Measurements from ENCODE around the gene SCAMP1.
A peak's percentile ranks its signal among the peaks of the same experiment; 100 is the strongest.

SCAMP1 gene

DNA sequence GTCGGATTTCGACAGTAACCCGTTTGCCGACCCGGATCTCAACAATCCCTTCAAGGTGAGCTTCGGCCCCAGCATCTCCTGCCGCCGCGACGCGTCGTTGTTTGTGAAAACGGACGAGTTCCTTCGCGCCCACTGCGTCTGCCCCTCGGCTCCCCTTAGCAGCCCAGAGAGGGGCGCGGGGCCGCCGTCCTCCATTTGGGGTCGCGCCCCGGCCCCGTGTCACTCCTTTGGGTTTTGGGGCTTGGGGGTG is 182 bp downstream of the SCAMP1 start:
- no peak for DNase-seq
- peaks cover 0 to 19% (median 8%) of the 10 kb centered on the region in 4 experiments for H3K36me3 ChIP-seq (ENCODE audit: control insufficient read depth in 4 of 4, insufficient read depth in 4 of 4, low read length in 3 of 4)
- H3K9me3 ChIP-seq (ENCODE audit: control extremely low read depth in 1 of 5, control insufficient read depth in 4 of 5, insufficient read depth in 2 of 5, low read depth in 1 of 5, low read length in 4 of 5) = no peaks in the 10 kb centered on the region
- 0% methylated on average over 26 of the region's 26 CpGs for WGBS (ENCODE audit: insufficient coverage)
- peak overlapping the region; percentile 61 to 88 for H3K27ac ChIP-seq (ENCODE audit: insufficient read depth in 1 of 2, low read depth in 1 of 2, low read length in 2 of 2, poor library complexity in 1 of 2, severe bottlenecking in 2 of 2)
- ChIA-PET POLR2A (interaction anchor here (2.2 kb wide), 1 partner anchor 66 kb away, joined by 18 read pairs; the partner anchor contains the start of gene AP3B1), CTCF (interaction anchor here (1.0 to 2.1 kb wide), 5 partner anchors 12 to 66 kb away, joined by 3 to 16 read pairs (median 4); partner anchors contain the start of gene AP3B1)
- peaks cover 7 to 29% (median 18%) of the 10 kb centered on the region in 4 experiments for H3K4me1 ChIP-seq (ENCODE audit: control extremely low read depth in 1 of 4, control insufficient read depth in 4 of 4, insufficient read depth in 4 of 4, low read length in 3 of 4)
- no peaks in the 10 kb centered on the region for H3K27me3 ChIP-seq (replicated peaks in 2 of 5; ENCODE audit: control insufficient read depth in 4 of 5, insufficient read depth in 5 of 5, low read length in 4 of 5)
- peak overlapping the region; percentile 92 to 98 (median 96) for H3K4me3 ChIP-seq (ENCODE audit: control insufficient read depth in 1 of 7, extremely low read depth in 1 of 7, insufficient read depth in 4 of 7, low read depth in 2 of 7, low read length in 6 of 7)

DNA sequence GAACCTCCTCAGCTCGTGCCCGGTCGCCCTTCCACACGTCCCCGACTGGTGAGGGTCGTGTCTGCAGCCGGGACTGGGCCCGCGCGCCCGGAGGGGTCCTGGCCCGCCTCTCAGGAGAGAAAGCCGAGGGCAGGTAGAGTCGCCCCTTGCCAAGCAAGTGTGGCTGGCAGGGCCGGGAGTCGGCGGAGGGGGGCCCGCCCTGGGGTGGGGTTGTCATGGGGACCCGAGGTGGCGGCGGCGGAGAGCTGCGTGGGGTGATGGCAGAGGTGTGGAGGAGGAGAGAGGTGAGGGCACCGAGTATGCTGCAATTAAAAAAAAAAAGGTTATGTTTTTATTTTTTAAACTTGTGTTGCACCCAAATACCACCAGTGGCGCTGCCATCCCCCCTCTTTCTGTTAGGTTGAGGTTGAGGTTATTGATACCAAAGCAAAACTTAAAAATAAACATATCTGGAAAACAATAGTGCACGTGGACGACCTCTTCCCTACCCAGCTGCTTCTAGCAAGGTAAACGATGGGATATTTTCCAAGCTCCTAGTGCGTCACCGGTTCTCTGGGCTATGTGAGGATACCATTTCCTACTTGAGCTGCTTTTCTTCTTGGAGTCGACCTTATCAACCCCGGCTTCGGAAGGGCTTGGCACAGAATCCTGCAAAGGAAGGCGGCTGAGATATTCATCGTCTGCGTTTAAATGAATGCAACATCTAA is 660 bp downstream of the SCAMP1 start:
- under 1% methylated on average over 30 of the region's 36 CpGs for WGBS (ENCODE audit: insufficient coverage)

DNA sequence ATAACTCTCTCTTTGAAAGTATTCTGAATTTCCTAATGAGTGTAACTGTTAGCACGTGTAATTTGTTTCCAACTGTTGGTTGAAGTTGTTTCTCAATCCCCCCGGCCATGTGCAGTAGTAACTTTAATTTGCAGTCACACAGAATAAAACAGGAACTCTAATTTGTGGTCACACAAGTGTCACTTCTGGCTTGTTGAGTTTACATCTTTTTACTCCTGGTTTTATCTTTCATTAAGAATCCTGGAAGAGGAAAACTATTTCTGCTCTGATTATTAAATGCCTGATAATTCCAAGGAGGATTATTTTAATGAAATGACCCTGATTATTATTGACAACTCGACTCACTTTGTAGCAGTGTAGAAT is 1.2 kb downstream of the SCAMP1 start:
- 10% methylated on average over 1 of the region's 3 CpGs for WGBS (ENCODE audit: insufficient coverage)
- peaks cover 0 to 14% (median 8%) of the 10 kb centered on the region in 4 experiments for H3K36me3 ChIP-seq (ENCODE audit: control insufficient read depth in 4 of 4, insufficient read depth in 4 of 4, low read length in 3 of 4)
- peak overlapping the region in 1 of 2 experiments; percentile 88 for H3K27ac ChIP-seq (ENCODE audit: insufficient read depth in 1 of 2, low read depth in 1 of 2, low read length in 2 of 2, poor library complexity in 1 of 2, severe bottlenecking in 2 of 2)
- ChIA-PET POLR2A (interaction anchor here (2.2 kb wide), 1 partner anchor 67 kb away, joined by 18 read pairs; the partner anchor contains the start of gene AP3B1), CTCF (interaction anchor here (0.7 to 2.1 kb wide), 3 partner anchors 11 to 171 kb away, joined by 3 to 16 read pairs (median 7); partner anchors contain the start of gene AP3B1)
- peak overlapping the region in 6 of 7 experiments; percentile 92 to 98 (median 96) for H3K4me3 ChIP-seq (ENCODE audit: control insufficient read depth in 1 of 7, extremely low read depth in 1 of 7, insufficient read depth in 4 of 7, low read depth in 2 of 7, low read length in 6 of 7)
- H3K4me1 ChIP-seq (ENCODE audit: control extremely low read depth in 1 of 4, control insufficient read depth in 4 of 4, insufficient read depth in 4 of 4, low read length in 3 of 4) = peaks cover 7 to 29% (median 18%) of the 10 kb centered on the region in 4 experiments
- H3K9me3 ChIP-seq (ENCODE audit: control extremely low read depth in 1 of 5, control insufficient read depth in 4 of 5, insufficient read depth in 2 of 5, low read depth in 1 of 5, low read length in 4 of 5) = no peaks in the 10 kb centered on the region
- DNase-seq = peak; percentile 47 to 89 (median 82)
- H3K27me3 ChIP-seq (replicated peaks in 2 of 5; ENCODE audit: control insufficient read depth in 4 of 5, insufficient read depth in 5 of 5, low read length in 4 of 5) = no peaks in the 10 kb centered on the region

More for the DNA sequence above, 660 bp downstream of the SCAMP1 start:
- Histone ChIP-seq H3K4me3 (ENCODE audit: control insufficient read depth in 1 of 7, extremely low read depth in 1 of 7, insufficient read depth in 4 of 7, low read depth in 2 of 7, low read length in 6 of 7) (peak overlapping the region; percentile 92 to 98 (median 96)), H3K9me3 (ENCODE audit: control extremely low read depth in 1 of 5, control insufficient read depth in 4 of 5, insufficient read depth in 2 of 5, low read depth in 1 of 5, low read length in 4 of 5) (no peaks in the 10 kb centered on the region), H3K4me1 (ENCODE audit: control extremely low read depth in 1 of 4, control insufficient read depth in 4 of 4, insufficient read depth in 4 of 4, low read length in 3 of 4) (peaks cover 7 to 29% (median 18%) of the 10 kb centered on the region in 4 experiments), H3K27ac (ENCODE audit: insufficient read depth in 1 of 2, low read depth in 1 of 2, low read length in 2 of 2, poor library complexity in 1 of 2, severe bottlenecking in 2 of 2) (peak overlapping the region; percentile 61 to 88), H3K36me3 (ENCODE audit: control insufficient read depth in 4 of 4, insufficient read depth in 4 of 4, low read length in 3 of 4) (peaks cover 0 to 19% (median 8%) of the 10 kb centered on the region in 4 experiments), H3K27me3 (replicated peaks in 2 of 5; ENCODE audit: control insufficient read depth in 4 of 5, insufficient read depth in 5 of 5, low read length in 4 of 5) (no peaks in the 10 kb centered on the region)
- ChIA-PET POLR2A (interaction anchor here (2.2 kb wide), 1 partner anchor 66 kb away, joined by 18 read pairs; the partner anchor contains the start of gene AP3B1), CTCF (interaction anchor here (0.7 to 2.1 kb wide), 6 partner anchors 12 to 170 kb away, joined by 3 to 16 read pairs (median 4); partner anchors contain the start of gene AP3B1)
- peak; percentile 64 to 77 (median 73) for DNase-seq

DNA sequence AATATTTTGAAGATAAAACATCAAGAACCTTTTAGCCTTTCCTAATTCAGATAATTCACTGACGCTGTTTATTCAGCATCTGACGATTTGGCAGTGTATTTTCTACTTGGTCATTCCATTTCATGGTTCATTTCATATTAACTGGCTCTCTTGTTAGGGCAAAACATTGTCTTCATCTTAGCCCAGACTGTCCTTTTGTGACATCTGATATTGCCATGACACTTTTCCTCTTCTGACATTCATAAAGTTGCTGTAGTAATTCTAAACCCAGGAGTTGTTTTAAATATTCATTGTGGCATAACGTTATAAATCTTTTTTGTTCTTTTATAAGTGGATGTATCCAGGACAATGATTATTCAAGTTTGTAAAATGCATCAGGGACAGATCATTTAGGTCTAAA is 1.8 kb downstream of the SCAMP1 start:
- H3K9me3 ChIP-seq (ENCODE audit: control extremely low read depth in 1 of 5, control insufficient read depth in 4 of 5, insufficient read depth in 2 of 5, low read depth in 1 of 5, low read length in 4 of 5) = no peaks in the 10 kb centered on the region
- H3K27ac ChIP-seq (ENCODE audit: insufficient read depth in 1 of 2, low read depth in 1 of 2, low read length in 2 of 2, poor library complexity in 1 of 2, severe bottlenecking in 2 of 2) = peak overlapping the region in 1 of 2 experiments; percentile 25
- peaks cover 0 to 10% (median 5%) of the 10 kb centered on the region in 4 experiments for H3K36me3 ChIP-seq (ENCODE audit: control insufficient read depth in 4 of 4, insufficient read depth in 4 of 4, low read length in 3 of 4)
- WGBS (ENCODE audit: insufficient coverage) = 64% methylated on average over 3 of the region's 3 CpGs
- DNase-seq = no peak
- ChIA-PET CTCF (no interaction called here), POLR2A (no interaction called here)
- H3K4me1 ChIP-seq (ENCODE audit: control extremely low read depth in 1 of 4, control insufficient read depth in 4 of 4, insufficient read depth in 4 of 4, low read length in 3 of 4) = peaks cover 7 to 29% (median 18%) of the 10 kb centered on the region in 4 experiments
- H3K4me3 ChIP-seq (ENCODE audit: control insufficient read depth in 1 of 7, extremely low read depth in 1 of 7, insufficient read depth in 4 of 7, low read depth in 2 of 7, low read length in 6 of 7) = peak overlapping the region in 2 of 7 experiments; percentile 95 to 98
- H3K27me3 ChIP-seq (replicated peaks in 2 of 5; ENCODE audit: control insufficient read depth in 4 of 5, insufficient read depth in 5 of 5, low read length in 4 of 5) = no peaks in the 10 kb centered on the region

DNA sequence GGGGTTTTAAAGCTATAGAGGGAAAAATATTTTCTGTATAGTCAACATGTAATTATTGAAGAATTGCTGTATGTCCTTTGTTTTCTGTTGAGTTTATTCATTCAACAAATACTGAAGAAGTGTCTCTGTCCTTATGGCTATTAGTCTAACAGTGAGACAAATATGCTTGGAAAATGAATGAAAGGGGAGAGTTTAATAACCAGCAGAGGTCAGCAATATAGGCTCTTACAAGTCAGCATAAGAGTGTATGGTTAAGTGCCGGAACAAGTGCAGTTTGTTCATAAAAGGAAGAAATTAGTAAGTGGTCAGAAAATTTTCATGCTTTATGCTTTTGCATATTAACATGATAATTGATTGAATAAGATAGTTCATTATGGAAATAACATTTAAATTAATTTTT is 3.6 kb downstream of the SCAMP1 start:
- H3K9me3 ChIP-seq (ENCODE audit: control extremely low read depth in 1 of 5, control insufficient read depth in 4 of 5, insufficient read depth in 2 of 5, low read depth in 1 of 5, low read length in 4 of 5) = no peaks in the 10 kb centered on the region
- no peak overlapping the region for H3K27ac ChIP-seq (ENCODE audit: insufficient read depth in 1 of 2, low read depth in 1 of 2, low read length in 2 of 2, poor library complexity in 1 of 2, severe bottlenecking in 2 of 2)
- ChIA-PET POLR2A (no interaction called here), CTCF (interaction anchor here (0.7 to 1.1 kb wide), 2 partner anchors 9 to 12 kb away, joined by 3 read pairs; no protein-coding TSS in a partner anchor)
- H3K27me3 ChIP-seq (replicated peaks in 2 of 5; ENCODE audit: control insufficient read depth in 4 of 5, insufficient read depth in 5 of 5, low read length in 4 of 5) = no peaks in the 10 kb centered on the region
- H3K36me3 ChIP-seq (ENCODE audit: control insufficient read depth in 4 of 4, insufficient read depth in 4 of 4, low read length in 3 of 4) = no peaks in the 10 kb centered on the region
- H3K4me3 ChIP-seq (ENCODE audit: control insufficient read depth in 1 of 7, extremely low read depth in 1 of 7, insufficient read depth in 4 of 7, low read depth in 2 of 7, low read length in 6 of 7) = no peak overlapping the region
- peaks cover 6 to 22% (median 14%) of the 10 kb centered on the region in 4 experiments for H3K4me1 ChIP-seq (ENCODE audit: control extremely low read depth in 1 of 4, control insufficient read depth in 4 of 4, insufficient read depth in 4 of 4, low read length in 3 of 4)
- DNase-seq = no peak
- 80% methylated on average over 1 of the region's 1 CpG for WGBS (ENCODE audit: insufficient coverage)

DNA sequence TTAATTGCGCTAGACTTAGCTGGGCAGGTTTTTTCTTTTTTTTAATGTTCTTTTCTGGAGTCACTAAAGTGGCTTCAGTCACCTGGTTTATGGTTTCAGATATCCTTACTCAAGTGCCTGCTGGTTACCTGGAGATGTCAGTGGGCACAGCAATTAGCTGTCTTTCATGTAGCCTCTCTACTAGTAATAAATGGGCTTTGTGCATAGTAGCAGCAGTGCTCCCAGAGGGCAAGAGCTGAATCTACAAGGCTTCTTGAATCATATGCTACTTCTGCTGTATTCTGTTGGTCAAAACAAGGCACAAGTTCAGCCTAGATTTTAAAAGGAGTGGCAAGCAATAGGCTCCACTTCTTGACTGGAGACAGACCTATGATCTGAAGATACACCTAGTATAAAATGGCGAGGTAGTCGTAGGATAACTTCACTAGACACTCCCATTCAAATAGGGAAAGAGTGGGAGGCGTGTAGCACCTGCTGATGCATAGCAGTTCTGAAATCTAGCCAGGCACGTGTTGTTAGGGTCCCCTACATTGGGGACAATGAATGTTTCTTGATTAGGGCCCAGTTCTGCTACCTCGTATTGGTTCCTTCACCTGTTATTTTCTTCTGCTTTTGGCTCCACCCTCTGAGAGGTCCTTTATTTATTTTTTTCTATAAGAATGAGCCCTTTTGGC is 7.0 kb downstream of the SCAMP1 start:
- Histone ChIP-seq H3K27ac (ENCODE audit: insufficient read depth in 1 of 2, low read depth in 1 of 2, low read length in 2 of 2, poor library complexity in 1 of 2, severe bottlenecking in 2 of 2) (no peak overlapping the region), H3K4me1 (ENCODE audit: control extremely low read depth in 1 of 4, control insufficient read depth in 4 of 4, insufficient read depth in 4 of 4, low read length in 3 of 4) (peaks cover 0 to 2% (median under 1%) of the 10 kb centered on the region in 4 experiments), H3K36me3 (ENCODE audit: control insufficient read depth in 4 of 4, insufficient read depth in 4 of 4, low read length in 3 of 4) (no peaks in the 10 kb centered on the region), H3K9me3 (ENCODE audit: control extremely low read depth in 1 of 5, control insufficient read depth in 4 of 5, insufficient read depth in 2 of 5, low read depth in 1 of 5, low read length in 4 of 5) (no peaks in the 10 kb centered on the region), H3K4me3 (ENCODE audit: control insufficient read depth in 1 of 7, extremely low read depth in 1 of 7, insufficient read depth in 4 of 7, low read depth in 2 of 7, low read length in 6 of 7) (no peak overlapping the region), H3K27me3 (replicated peaks in 2 of 5; ENCODE audit: control insufficient read depth in 4 of 5, insufficient read depth in 5 of 5, low read length in 4 of 5) (no peaks in the 10 kb centered on the region)
- ChIA-PET CTCF (interaction anchor here (0.7 kb wide), 1 partner anchor 19 kb away, joined by 3 read pairs; no protein-coding TSS in a partner anchor), POLR2A (no interaction called here)
- WGBS (ENCODE audit: insufficient coverage) = 97% methylated on average over 6 of the region's 6 CpGs
- DNase-seq = peak in 2 of 3 donors; percentile 14 to 15
